AG08395 (cell line): ENCODE measurements around the gene GRAMD2A.
A peak's percentile ranks its signal among the peaks of the same experiment; 100 is the strongest.

ENCODE experiments used
- DNase-seq: peaks from one replicate; pipeline ENCODE4 v3.0.0; 2012; ENCODE audit warnings: mixed read lengths, low spot score

The GRAMD2A gene

GRCh38 chr15:72217216-72217615 is 19.6 kb upstream of the GRAMD2A start:
- no peak for DNase-seq

- no peak for DNase-seq
Measured at GRCh38 chr15:72216079-72216478, 18.5 kb upstream of the GRAMD2A start.

GRCh38 chr15:72207558-72208085 is 10.0 kb upstream of the GRAMD2A start:
- DNase-seq: no peak

GRCh38 chr15:72206677-72207000 is 9.1 kb upstream of the GRAMD2A start:
- no peak for DNase-seq

- DNase-seq: no peak
Measured at GRCh38 chr15:72205896-72206676, 8.5 kb upstream of the GRAMD2A start.

GRCh38 chr15:72205273-72205672 is 7.7 kb upstream of the GRAMD2A start:
- DNase-seq: no peak

- peak; percentile 94 for DNase-seq
Measured at GRCh38 chr15:72203507-72203837, 5.9 kb upstream of the GRAMD2A start.

GRCh38 chr15:72202801-72203506 is 5.4 kb upstream of the GRAMD2A start:
- no peak for DNase-seq

GRCh38 chr15:72202302-72202701 is 4.7 kb upstream of the GRAMD2A start:
- no peak for DNase-seq

- no peak for DNase-seq
Measured at GRCh38 chr15:72201391-72201921, 3.9 kb upstream of the GRAMD2A start.

- no peak for DNase-seq
Measured at GRCh38 chr15:72200395-72201237, 3.0 kb upstream of the GRAMD2A start.

GRCh38 chr15:72199721-72200212 is 2.2 kb upstream of the GRAMD2A start:
- DNase-seq: peak; percentile 86

GRCh38 chr15:72199205-72199515 is 1.6 kb upstream of the GRAMD2A start:
- DNase-seq: no peak

GRCh38 chr15:72198356-72199204 is 993 bp upstream of the GRAMD2A start:
- no peak for DNase-seq

GRCh38 chr15:72197041-72197459 is 537 bp downstream of the GRAMD2A start:
- no peak for DNase-seq

- DNase-seq: peak; percentile 31
Measured at GRCh38 chr15:72196409-72197040, 1.1 kb downstream of the GRAMD2A start.

GRCh38 chr15:72195101-72195511 is 2.5 kb downstream of the GRAMD2A start:
- no peak for DNase-seq

- DNase-seq: no peak
Measured at GRCh38 chr15:72193836-72194396, 3.7 kb downstream of the GRAMD2A start.

- DNase-seq: no peak
Measured at GRCh38 chr15:72192416-72192815, 5.2 kb downstream of the GRAMD2A start.

- no peak for DNase-seq
Measured at GRCh38 chr15:72189250-72189902, 8.2 kb downstream of the GRAMD2A start.
